GM18526 (cell line): Measurements from ENCODE around the gene ZNF268.

ENCODE experiments used
- POLR2A ChIP-seq: IDR thresholded peaks from 3 replicates; pipeline ENCODE4 v1.6.1; 2011; ENCODE audit not compliant: insufficient read length; ENCODE audit errors: extremely low read depth

Gene ZNF268

DNA sequence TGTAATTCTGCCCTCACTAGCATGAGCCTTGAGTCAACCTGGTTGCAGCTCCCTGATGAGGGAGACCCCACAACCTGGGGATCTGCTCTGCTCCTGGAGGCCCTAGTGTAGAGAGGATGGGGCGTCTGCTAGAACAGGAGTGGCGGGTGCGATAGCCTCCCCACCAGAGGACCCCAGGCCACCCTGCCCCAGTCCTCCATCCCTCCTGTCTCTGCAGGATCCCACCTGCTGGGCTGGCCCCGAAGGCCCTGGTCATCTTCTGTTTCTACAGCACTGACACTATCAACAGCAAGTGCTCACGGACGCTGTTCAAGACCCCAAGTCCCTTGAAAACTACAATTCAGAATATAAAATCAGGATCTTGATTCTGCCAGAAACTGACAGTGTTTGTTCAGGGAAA is 39.2 kb downstream of the ZNF268 start:
- no peak for TF ChIP-seq POLR2A

DNA sequence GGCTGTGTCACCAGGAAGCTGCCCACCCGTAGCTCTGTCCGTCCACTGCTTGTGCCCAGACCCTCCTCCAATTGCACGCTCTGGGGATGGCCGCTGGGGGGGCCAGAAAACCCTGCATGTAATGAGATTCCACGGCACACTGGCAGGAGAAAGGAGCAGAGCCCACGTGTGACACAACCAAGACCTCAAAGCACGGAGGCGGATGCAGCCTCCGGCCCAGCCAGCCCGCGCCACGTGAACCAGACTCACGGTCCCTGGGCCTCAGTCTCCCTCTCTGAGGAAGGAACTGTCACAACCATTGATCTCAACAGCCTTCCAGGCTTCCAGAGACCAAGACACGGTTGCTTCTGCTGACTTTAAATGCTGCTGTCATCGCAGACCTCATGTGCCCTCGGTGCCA is 39.9 kb downstream of the ZNF268 start:
- TF ChIP-seq POLR2A: no peak

DNA sequence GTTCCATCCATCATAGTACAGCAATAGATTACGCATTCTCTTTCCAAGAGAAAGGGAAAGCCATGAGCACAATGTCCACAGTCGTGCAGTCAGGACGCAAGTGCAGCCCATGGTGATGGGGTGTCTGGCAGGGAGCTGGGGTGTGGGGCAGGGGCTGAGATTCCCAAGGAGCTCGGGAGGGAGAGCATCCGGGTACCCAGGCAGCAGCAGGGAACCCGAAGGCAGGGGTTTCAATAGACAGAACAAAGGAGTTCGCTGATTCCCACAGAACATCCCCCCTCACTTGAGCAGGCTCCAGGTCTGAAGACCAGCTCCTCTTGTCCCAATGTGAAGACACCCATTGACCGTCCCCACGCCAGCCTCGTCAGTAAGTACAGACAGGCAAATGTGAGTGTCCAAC is 40.9 kb downstream of the ZNF268 start:
- TF ChIP-seq POLR2A: no peak

DNA sequence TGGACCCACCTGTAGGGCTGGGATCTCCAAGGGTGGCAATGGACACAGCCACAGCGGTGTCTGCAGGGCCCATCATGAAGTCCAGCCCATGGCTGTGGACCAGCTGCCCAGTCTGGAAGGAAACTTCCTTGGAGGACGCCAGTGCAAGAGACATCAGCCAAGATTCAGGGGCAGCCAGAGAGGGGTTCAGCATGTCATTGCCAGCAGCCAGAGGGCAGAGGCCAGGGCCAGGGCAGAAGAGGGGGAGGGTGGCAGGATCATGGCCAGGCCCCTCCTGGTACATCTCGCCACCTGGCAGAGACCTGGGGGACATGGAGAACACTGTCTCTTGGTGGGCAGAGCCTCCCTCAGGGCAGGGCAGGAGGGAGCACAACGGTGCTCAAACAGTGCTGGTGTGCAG is 44.2 kb downstream of the ZNF268 start:
- no peak for TF ChIP-seq POLR2A

DNA sequence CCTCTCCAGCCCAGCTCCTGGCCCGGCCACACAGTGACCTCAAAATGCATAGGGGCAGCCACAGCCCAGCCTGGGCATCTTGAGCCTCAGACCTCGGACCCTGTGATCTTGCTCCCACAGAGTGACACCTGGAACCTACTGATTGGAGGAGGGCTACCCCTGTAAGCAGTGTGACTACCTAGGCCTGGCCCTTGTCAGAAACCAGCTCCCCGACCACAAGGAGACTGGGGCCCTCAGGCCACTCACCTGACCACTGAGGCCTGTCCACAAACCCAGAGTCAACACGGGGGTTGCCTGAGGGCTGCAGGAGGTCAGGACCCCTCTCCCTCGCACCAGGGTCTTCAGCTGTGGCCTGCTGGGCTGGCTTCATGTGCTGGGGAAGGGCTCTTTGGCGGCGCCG is 45.4 kb downstream of the ZNF268 start:
- no peak for TF ChIP-seq POLR2A

DNA sequence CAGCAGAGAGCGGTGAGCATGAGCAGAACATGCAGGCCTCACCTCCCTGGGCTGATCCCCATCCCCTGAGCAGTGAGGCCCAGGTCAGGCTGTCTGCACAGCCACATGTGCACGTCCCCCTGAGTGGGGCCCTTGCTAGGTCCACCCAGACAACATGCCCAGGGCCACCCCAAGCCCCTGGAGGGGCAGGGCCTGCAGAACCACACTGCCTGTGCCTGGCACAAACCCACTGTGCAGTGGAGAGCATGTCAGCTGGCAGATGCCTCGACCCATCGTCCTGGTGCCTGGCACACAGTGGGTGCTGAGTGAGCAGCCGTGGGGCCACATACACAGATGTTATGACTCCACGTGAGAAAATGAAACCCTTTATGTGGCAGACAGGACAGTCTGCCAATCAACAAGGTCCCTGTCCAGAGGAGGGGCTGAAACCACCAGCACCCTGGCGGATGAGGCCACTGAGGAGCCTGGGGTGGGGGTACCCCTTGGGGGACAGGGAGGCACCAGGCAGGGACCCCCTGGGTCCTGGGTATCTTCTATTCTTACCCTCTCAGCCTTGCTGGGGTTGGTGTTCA is 46.1 kb downstream of the ZNF268 start:
- TF ChIP-seq POLR2A: no peak

DNA sequence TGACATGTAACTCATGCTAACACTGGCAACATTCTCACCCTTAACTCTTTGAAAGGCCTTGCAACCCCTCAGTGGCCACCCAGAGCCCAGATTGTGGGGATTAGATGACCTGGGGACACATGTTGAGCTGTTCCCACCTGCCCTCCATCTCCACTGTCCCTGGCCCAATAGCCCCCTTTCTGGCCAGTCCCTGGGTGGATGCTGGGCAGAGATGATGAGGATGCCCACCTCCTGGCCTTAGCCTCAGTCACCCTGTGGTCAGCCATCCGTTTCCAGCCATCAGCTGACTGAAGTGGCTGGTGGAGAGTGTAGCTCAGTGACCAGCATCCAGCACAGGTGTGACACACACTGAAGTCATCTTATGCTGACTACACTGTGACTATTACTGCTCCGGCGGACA is 49.7 kb downstream of the ZNF268 start:
- no peak for TF ChIP-seq POLR2A

DNA sequence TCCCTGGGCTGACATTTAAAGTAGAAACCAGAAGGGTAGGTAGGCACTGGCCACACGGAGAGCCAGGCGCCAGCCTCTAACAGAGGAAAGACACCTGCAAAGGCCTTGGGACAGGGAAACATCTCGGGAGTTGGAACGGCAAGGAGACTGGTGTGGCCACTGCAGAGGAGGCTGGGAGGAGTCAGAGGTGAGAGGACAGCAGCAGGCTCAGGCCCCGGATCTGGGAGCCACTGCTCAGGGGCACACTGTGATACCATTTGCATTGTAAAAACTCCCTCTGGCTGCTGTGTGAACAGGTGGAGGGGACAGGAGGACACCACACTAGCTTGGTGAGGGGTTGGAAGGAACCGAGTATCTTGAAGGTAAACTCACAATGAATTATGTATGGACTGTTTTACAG is 51.7 kb downstream of the ZNF268 start:
- no peak for TF ChIP-seq POLR2A

DNA sequence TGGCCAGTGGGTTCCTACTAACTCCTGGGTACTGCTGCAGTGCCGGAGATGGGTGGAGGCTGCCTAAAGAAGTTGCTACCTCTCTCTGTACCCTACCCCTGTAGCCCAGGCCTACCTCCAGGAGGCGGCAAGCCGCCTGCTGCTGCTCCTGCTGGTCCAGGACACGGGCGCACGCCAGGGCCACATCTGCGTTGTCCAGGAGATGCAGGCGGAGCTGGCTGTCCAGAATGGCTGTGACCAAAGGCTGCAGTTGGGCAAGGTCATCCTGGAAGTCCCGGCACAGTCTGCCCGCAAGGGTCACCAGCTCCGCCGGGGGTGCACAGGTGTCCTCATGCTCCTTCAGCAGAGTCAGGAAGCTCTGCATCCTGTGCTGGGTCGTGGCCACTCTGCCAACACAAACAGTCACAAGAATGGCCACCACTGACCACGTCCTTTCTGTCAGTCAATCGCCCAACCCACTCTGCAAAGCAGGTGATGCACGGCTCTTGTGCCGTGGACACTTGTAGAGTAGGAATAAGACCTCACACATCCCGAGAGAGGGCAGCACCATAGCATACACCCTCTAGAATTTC is 52.8 kb downstream of the ZNF268 start:
- TF ChIP-seq POLR2A: no peak

DNA sequence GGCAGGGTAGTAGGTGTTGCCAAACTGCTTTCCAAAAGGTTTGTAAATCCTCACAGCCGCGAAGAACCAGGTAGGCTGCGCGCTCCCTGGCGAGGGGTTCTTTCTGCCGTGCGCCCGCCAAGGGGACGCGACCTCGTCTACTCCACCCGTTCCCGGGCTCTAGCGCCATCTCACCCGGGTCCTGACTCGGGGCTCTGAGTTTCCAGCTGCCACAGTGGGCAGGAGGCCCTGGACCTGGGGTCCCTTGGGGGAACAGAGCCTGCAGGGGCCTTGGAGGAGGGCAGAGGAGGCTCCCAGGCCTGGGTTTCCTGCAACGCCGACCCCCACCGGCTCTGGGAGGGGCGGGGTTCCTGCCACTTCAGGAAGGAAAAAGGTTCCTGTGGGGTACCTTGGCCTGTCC is 53.7 kb downstream of the ZNF268 start:
- TF ChIP-seq POLR2A: no peak

DNA sequence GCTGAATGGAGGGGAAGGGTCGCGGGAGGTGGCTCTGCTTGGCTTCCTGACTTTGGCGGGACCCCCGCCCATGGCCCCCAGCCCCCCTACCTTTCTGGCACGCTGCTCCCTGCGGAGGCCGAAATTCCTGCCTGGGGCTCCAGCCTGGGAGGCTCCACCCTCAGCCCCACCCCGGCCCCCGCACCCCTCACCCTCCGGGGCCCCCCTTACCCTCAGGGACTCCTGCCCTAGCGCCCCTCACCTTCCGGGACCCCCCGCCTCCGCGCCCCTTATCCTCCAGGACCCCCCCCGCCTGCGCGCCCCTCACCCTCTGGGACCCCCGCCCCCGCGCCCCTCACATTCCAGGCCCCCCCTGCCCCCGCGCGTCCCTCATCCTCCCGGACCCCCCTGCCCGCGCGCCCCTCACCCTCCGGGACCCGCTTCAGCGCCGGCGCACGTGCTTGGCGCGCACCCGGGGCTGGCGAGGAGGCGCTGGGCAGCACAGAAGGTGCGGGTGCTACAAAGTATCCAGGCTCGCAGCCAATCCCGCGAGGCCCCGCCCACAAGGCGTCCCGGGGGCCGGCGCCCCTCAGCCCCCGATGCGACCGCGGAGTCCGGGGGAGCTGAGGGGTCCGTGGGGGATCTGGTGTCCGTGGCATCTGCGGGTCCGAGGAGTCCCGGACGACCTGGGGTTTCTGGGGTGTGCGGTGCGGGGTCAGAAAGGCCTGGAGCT is 54.3 kb downstream of the ZNF268 start, which contains the start of gene ANHX:
Gene ANHX, minus strand, starts transcription at position 477 of the 712 bp plus-strand sequence. CDS start 1,521 bp downstream, outside the sequence.
- TF ChIP-seq POLR2A: no peak

DNA sequence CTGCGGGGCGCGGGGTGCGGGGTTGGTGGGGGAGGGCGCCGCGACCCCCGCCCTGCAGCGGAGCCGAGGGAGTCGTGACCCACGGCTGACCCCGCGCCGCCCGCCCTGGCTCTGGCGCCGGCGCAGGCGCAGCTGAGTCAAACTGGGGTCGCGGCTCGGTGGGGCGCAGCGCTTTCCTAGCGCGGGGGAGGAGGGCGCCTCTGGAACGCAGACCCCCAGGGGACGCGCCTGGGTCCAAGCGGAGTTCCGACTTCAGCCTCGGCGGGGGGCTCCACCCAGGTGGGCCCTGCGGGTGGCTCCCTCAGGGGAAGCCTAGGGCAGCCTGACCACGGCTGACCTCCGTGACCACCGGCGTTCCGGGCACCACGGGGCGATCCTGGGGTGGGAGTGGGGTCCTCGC is 54.8 kb downstream of the ZNF268 start:
- TF ChIP-seq POLR2A: no peak

DNA sequence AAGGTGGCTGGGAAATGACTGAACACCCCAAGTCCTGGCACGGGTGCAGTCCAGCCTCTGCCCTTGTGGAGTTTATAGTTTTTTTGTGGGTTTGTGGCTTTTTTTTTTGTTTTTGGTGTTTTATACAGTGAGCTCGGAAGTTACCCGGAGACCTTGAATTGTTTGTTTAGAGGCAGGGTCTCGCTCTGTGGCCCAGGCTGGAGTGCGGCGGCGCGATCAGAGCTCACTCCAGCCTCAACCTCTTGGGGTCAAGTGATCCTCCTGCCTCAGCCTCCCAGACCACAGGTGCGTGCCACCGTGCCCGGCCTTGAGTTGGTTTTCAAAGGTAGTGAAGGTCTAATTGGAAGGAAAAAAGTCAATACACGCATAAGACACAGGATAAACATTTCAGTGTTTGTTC is 55.3 kb downstream of the ZNF268 start:
- no peak for TF ChIP-seq POLR2A

DNA sequence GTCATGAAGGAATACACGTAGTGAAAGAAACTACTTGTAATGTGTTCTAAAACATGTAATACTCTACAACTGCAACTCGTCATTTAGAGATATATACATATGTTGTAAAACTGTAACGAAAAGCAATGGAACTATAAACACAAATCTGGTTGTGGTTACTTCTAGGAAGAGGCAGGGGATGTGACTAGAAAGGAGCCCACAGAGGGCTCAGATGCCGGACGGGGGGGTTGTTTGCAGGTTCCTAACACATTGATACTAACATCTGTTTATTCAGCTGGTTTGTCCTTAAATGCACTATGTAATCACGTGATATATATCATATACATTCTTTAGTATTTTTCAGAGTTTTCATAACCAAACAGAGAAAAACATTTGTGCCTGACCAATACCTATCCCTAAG is 70.4 kb downstream of the ZNF268 start:
- TF ChIP-seq POLR2A: no peak

DNA sequence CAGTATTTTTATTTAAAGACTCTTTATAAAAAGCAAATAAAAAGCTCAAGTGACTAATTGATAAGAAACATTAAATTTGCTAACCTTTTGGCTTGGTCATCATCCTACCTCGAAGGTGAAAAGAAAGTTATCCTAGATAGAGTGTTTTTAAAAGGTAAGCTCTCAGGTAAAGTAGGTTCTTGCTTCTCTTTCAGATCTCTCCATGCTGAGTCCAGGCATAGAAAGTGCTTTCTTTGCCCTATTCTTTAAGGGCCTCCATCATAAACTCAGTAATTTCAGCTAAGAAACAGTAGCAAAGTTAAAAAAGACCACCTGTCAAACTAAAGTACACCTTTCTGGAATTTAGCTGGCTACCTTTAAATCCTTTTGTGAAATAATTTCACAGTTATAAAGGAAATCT is 75.0 kb downstream of the ZNF268 start:
- TF ChIP-seq POLR2A: no peak

DNA sequence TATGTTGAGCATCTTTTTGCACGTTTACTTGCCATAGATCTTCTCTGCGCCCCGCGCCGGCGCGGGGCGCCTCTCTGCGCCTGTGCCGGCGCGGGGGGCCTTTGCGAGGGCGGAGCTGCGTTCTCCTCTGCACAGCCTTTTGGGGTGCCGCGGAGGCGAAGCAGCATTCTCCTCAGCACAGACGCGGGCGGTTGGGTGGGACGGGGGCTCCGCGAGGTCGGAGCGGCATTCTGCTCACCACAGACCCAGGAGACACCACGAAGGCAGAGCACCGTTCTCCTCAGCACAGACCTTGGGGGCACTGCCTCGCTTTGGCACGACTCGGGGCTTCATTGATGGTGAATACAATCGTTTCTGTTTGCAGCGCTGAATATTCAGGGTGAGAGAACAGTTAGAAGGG is 82.9 kb downstream of the ZNF268 start:
- TF ChIP-seq POLR2A: no peak
